Endometrial microvascular endothelial cells (primary cell): ENCODE measurements around the gene KRT32. TPM values are rescaled to one million over a fixed set of nuclear protein-coding genes. Genes with fewer than 3 reads are reported as not detected.

Source experiments
- in situ Hi-C: cut with HindIII; loops from 2 replicates; pipeline ENCODE4 v1.10.0; 2017; ENCODE audit warnings: low sequenced_read_pairs, low pct_unique_long_range_greater_than_20kb; ENCODE audit errors: inconsistent ontology term
- total RNA-seq: library from RNA; depleted of rRNA; stranded (reverse); fragments of >200 nt; gene quantifications from one replicate; pipeline ENCODE4 v1.2.3, GENCODE V29; 2015; ENCODE audit errors: inconsistent ontology term

KRT32 gene
- total RNA-seq, 1 donor from 2014 or later: not detected

GRCh38 chr17:41476866-41477815 lies 10.0 kb upstream of the KRT32 start:
- in situ Hi-C loops: no loop called here

- in situ Hi-C loops: no loop called here
Measured at GRCh38 chr17:41475421-41475820, 8.2 kb upstream of the KRT32 start.

GRCh38 chr17:41474863-41475262 lies 7.7 kb upstream of the KRT32 start:
- in situ Hi-C loops: no loop called here

GRCh38 chr17:41468346-41468745 lies 1.2 kb upstream of the KRT32 start:
- in situ Hi-C loops: no loop called here

- in situ Hi-C loops: no loop called here
Measured at GRCh38 chr17:41467561-41467960, 375 bp upstream of the KRT32 start.

- in situ Hi-C loops: no loop called here
Measured at GRCh38 chr17:41464682-41465081, 2.5 kb downstream of the KRT32 start.

- in situ Hi-C loops: no loop called here
Measured at GRCh38 chr17:41464173-41464572, 3.0 kb downstream of the KRT32 start.

- in situ Hi-C loops: no loop called here
Measured at GRCh38 chr17:41463746-41464145, 3.4 kb downstream of the KRT32 start.

- in situ Hi-C loops: no loop called here
Measured at GRCh38 chr17:41462705-41463104, 4.5 kb downstream of the KRT32 start.

- in situ Hi-C loops: no loop called here
Measured at GRCh38 chr17:41457676-41458075, 9.5 kb downstream of the KRT32 start.

GRCh38 chr17:41456204-41456603 lies 11.0 kb downstream of the KRT32 start:
- in situ Hi-C loops: no loop called here

GRCh38 chr17:41455236-41455635 lies 11.9 kb downstream of the KRT32 start:
- in situ Hi-C loops: no loop called here

- in situ Hi-C loops: no loop called here
Measured at GRCh38 chr17:41453066-41453465, 14.1 kb downstream of the KRT32 start.

- in situ Hi-C loops: no loop called here
Measured at GRCh38 chr17:41452281-41452680, 14.9 kb downstream of the KRT32 start.

- in situ Hi-C loops: no loop called here
Measured at GRCh38 chr17:41451154-41451728, 15.9 kb downstream of the KRT32 start.

GRCh38 chr17:41449008-41449407 lies 18.2 kb downstream of the KRT32 start:
- in situ Hi-C loops: no loop called here

GRCh38 chr17:41448506-41448905 lies 18.7 kb downstream of the KRT32 start:
- in situ Hi-C loops: no loop called here

GRCh38 chr17:41446806-41447205 lies 20.4 kb downstream of the KRT32 start:
- in situ Hi-C loops: no loop called here

GRCh38 chr17:41444640-41445039 lies 22.5 kb downstream of the KRT32 start:
- in situ Hi-C loops: no loop called here

- in situ Hi-C loops: no loop called here
Measured at GRCh38 chr17:41444186-41444585, 23.0 kb downstream of the KRT32 start.
